HT-29 (cell line): Measurements from ENCODE around the gene SMARCC2. TPM values are rescaled to one million over a fixed set of nuclear protein-coding genes. Genes with fewer than 3 reads are reported as not detected.
"Not testable (repeated sequence)": the region's sequence is repeated elsewhere in the genome, so short reads cannot be mapped to it uniquely, and the experiment has no call there.

Source experiments
- DNase-seq: peaks from one replicate; pipeline ENCODE4 v3.0.0-alpha.2; 2015; ENCODE audit warnings: low spot score
- total RNA-seq: library from RNA; depleted of rRNA; stranded (reverse); fragments of >200 nt; shearing (Covaris generic); gene quantifications from 2 replicates; pipeline ENCODE4 v1.2.3, GENCODE V29; 2014

SMARCC2 gene
- total RNA-seq, 1 experiment from 2014 or later = 20.2 TPM

GRCh38 chr12:56212361-56212760 is 23.1 kb upstream of the SMARCC2 start:
- no peak for DNase-seq

DNA sequence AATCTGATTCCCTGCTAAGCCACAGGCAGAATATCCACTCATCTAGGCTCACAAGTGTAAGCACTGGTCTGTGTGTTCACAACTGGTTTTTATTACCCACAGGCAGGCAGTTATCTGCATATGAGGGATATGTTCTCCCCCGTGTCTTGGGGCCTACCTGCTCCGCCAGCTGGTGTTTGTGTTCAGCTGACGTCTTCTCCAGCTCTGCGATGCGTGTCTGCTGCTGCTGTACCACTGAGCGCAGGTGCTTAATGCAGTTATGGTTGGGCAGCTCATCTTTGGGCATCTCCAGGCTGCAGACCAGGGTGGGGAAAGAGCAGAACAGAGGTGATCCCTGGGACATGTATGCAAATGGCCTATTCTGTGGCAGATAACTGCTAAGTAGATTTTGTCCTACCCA is 18.7 kb upstream of the SMARCC2 start:
- DNase-seq = no peak

DNA sequence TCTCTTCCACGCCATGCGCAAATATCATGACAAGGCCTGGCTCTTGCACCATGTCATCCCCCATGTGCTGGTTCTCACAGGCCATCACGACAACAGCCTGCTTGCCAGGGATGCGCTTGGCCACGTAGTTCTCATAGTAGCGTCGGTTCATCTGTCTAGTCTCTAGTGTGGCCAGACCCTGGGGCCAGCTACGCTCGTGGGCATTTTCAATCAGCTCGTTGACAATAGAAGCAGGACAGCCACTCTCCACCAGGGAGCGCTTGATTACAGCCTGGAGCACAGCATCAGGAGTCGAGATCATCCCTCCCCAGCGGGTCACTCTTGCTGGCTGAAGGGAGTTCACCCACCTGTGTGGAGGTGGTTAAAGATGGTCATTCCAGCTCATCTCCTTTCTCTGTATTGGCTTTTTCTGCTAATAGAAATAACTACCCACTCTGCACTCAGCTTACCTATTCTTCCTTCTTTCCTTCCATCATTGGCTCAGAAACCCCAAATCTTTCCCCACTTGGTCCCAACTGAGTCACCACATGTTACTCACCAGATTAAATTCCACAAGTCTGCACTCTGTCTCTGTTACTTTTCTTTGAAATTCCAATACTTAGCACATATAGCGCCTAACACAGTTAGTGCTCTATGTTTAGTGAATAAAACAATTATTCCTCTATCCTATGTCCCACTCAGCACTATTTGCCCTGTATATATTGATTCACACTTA is 17.3 kb upstream of the SMARCC2 start:
- DNase-seq = peak; percentile 70

GRCh38 chr12:56205445-56205844 is 16.2 kb upstream of the SMARCC2 start:
- DNase-seq = no peak

GRCh38 chr12:56204275-56204674 is 15.0 kb upstream of the SMARCC2 start:
- no peak for DNase-seq

- DNase-seq = no peak
These were observed 13.6 kb upstream of the SMARCC2 start for GRCh38 chr12:56202838-56203237.

DNA sequence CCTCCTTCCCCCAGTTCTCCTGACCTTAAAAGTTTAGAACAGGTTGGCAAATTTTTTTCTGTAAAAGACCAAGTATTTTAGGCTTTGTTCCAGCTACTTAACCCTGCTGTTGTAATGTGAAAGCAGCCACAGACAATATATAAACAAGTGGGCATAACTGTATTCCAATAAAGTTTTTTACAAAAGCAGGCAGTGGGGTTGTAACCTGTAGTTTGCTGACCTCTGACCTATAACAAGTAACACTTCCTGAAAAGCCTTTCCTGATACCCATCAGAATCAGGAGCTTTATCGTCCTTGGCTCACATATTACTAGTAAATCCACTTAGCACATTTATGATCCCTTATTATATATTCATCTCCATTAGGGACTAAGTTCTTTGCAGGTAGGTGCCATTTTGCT is 13.1 kb upstream of the SMARCC2 start:
- peak; percentile 7 for DNase-seq

DNA sequence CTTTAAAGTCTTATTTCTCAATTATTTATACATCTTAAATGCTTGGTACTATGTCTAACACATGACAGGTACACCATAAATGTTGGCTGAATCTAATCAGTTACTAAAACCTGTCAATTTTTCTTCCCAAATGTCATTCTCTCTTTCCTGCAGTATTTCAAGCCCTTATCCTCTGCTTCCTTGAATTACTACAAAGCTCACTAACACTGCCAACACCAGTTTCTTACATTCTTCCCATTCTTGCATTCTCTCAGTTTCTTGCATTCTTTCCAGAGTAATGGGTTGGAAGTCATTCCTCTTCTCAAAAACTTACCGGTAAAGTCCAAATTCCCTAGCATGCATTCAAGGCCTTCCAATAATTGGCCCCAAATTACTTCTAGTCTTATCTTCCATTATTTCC is 9.6 kb upstream of the SMARCC2 start:
- DNase-seq = no peak

DNA sequence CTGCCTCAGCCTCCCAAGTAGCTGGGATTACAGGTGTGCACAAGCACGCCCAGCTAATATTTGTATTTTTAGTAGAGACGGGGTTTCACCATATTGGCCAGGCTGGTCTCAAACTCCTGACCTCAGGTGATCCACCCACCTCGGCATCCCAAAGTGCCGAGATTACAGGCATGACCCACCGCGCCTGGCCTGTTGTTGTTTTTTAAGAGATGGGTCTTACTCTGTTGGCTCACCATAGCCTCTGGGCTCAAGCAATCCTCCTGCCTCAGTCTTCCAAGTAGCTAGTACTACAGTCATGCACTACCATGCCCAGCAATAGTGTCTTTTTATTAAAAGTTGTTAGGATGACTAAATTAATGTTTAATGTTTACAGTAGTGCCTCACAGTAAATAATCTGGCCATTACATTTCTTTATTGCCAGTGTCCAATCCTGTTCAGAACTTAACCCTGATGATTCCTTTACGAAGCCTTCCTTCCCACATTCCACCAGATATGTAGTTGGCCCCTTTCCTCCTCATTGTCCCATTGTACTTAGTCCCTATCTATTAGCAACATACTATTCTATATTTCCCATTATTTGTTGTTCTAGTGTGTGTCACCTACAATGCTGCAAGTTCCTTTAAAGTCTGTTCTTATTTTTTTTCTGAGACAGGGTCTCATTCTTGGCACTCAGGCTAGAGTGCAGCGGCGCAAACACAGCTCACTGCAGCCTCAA is 8.8 kb upstream of the SMARCC2 start:
- DNase-seq = no peak

DNA sequence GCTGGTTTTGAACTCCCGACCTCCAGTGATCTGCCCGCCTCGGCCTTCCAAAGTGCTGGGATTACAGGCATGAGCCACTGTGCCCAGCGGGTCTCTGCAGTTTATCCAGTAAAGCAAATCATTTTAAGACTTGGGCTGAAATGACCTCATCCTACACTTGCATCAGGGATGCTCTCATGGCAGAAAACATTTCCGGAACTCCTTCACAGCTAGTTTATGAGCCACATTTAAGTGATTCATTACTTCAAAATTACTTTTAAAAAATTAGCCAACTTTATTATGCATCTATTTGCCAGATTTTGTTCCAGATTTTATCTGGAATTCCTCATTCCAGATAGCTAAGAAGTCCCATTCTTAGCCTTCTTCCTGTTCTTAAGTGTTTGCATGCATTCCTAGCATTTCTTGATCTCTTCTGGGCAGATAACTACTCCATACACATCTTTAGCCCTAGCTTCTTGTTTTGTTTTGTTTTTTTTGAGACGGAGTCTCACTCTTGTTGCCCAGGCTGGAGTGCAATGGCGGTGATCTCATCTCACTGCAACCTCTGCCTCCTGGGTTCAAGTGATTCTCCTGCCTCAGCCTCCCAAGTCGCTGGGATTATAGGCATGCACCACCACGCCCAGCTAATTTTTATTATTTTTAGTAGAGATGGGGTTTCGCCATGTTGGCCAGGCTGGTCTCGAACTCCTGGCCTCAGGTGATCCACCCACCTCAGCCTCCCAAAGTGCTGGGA is 7.7 kb upstream of the SMARCC2 start:
- not testable (repeated sequence) for DNase-seq

GRCh38 chr12:56193025-56193578 is 3.8 kb upstream of the SMARCC2 start:
- DNase-seq = peak; percentile 91

DNA sequence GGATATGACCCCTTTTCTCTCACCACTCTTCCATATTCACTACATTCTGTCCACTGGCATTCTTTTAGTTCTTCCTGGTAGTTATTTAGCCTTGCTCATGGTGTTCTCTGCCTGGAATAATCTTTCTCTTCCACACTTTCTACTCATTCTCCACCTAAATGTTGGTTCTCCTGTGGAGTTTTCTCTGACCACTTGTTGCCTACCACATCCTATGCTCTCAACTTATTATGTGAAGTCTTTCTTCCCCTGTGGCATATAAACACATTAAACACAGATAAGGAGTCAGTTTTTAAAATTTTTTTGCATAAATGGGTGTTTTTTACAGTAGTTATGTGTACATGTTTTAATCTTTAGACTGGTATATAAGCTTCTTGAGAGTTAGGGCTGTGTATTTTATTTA is 3.3 kb upstream of the SMARCC2 start:
- no peak for DNase-seq

- DNase-seq = peak; percentile 39
These were observed 1.4 kb upstream of the SMARCC2 start for GRCh38 chr12:56190695-56191155.

DNA sequence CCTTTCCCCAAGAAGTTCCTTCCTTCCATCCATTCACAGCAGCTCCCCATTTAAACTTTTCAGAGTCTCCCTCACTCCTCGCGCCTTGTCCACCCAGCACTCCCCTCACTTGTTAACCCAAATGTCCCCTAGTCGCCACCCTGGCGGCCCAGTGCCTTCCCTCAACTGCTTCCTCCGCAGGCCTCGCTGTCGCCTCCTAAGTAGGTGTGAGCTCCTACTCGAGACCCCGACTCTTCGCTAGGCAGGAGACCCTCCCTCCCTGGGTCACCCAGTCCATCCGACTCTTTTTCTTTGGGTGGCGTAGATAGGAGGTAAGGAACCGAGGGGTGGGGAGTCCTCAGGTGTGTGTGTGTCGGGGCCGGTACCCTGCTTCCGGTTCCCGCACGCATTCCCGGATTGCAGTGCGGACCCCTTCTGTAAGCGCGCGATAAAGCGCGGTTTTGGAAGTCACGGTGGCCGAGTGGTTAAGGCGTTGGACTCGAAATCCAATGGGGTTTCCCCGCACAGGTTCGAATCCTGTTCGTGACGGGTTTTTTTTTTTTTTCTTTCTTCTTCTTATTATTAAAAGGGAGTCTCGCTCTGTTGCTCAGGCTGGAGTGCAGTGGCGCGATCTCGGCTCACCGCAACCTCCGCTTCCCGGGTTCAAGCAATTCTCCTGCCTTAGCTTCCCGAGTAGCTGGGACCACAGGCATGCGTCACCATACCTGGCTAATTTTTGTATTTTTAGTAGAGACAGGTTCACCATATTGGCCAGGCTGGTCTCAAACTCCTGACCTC is 823 bp upstream of the SMARCC2 start:
- peak; percentile 95 for DNase-seq

- no peak for DNase-seq
These were observed 545 bp downstream of the SMARCC2 start for GRCh38 chr12:56188778-56189098.

GRCh38 chr12:56188131-56188777 is 1.0 kb downstream of the SMARCC2 start:
- no peak for DNase-seq

- no peak for DNase-seq
These were observed 2.3 kb downstream of the SMARCC2 start for GRCh38 chr12:56186957-56187356.

- no peak for DNase-seq
These were observed 10.9 kb downstream of the SMARCC2 start for GRCh38 chr12:56178347-56178746.

GRCh38 chr12:56172839-56173238 is 16.4 kb downstream of the SMARCC2 start:
- no peak for DNase-seq

GRCh38 chr12:56169229-56169759 is 20.0 kb downstream of the SMARCC2 start:
- DNase-seq = no peak

DNA sequence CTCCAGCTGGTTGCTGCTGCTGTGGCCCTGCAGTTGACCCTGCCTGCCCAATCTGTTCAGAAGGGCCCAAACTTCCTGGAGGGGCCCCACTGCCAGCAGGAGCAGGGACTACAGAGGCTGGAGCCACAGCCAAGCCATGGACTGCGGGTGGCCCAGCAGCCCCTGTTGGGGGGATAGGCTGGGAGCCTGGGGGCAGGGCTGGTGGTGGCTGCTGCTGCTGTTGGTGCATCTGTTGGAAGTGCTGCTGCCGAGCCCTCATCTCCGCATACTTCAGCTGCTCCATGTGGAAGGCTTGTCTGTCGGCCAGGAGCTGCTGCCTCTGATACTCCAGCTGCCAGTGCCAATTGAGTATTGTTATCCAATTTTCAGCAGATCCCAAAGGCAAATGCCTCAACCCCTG is 23.9 kb downstream of the SMARCC2 start:
- DNase-seq = no peak
